SK-N-SH (cell line): ENCODE results near the gene C6orf136. TPM values are rescaled to one million over a fixed set of nuclear protein-coding genes. Genes with fewer than 3 reads are reported as not detected.

Experiments used
- CTCF ChIA-PET: fragments of 300-600, 350-600 bp; formaldehyde crosslinking; extraction: SDS; loops from one replicate; lab custom pipeline; 2021; lab: Yijun Ruan, JAX
- POLR2A ChIA-PET: fragments of 350-600 bp; sonication (Branson Sonifier 250); formaldehyde crosslinking; extraction: SDS; loops from one replicate; lab custom pipeline; 2020; ENCODE audit warnings: antibody characterized with exemption, inconsistent platforms; lab: Yijun Ruan, JAX
- DNase-seq: peaks from one replicate; pipeline ENCODE4 v3.0.0; 2012
- H2AFZ ChIP-seq: fragments of 200-600 bp; sonication (generic); 2 replicates; pipeline ENCODE4 v1.8.1; 2016; ENCODE audit warnings: antibody characterized with exemption, mild to moderate bottlenecking, low read depth
- H3F3A ChIP-seq: fragments of 200-600 bp; sonication (generic); replicated peaks from 2 replicates; pipeline ENCODE3; 2016; ENCODE audit warnings: antibody characterized with exemption, mild to moderate bottlenecking; ENCODE audit not compliant: insufficient read depth
- H3K27ac ChIP-seq, 2 experiments: fragments of 200-500 bp in 1 of 2; fragments of 200-600 bp in 1 of 2; sonication (Bioruptor generic) in 1 of 2; sonication (generic), shearing (Covaris generic) in 1 of 2; 2 replicates each; pipeline versions ENCODE4 v1.5.1 to v1.6.1; 2014 to 2016; ENCODE audit warnings: low read depth in 2 of 2, inconsistent platforms in 1 of 2, low read length in 1 of 2, mild to moderate bottlenecking in 1 of 2, mixed read lengths in 1 of 2
- H3K27me3 ChIP-seq: fragments of 200-600 bp; sonication (generic), shearing (Covaris generic); 2 replicates; pipeline ENCODE4 v1.6.1; 2016; ENCODE audit warnings: mixed run types; ENCODE audit not compliant: insufficient read depth
- H3K36me3 ChIP-seq, 2 experiments: fragments of 200-500 bp in 1 of 2; fragments of 200-600 bp in 1 of 2; sonication (Bioruptor generic) in 1 of 2; sonication (generic) in 1 of 2; replicated peaks in 1 of 2; 2 replicates each; pipeline versions ENCODE3 to v1.5.1; 2014 to 2016; ENCODE audit warnings: low read length in 1 of 2, mild to moderate bottlenecking in 1 of 2; ENCODE audit not compliant: insufficient read depth in 2 of 2, control insufficient read depth in 1 of 2
- H3K4me1 ChIP-seq, 2 experiments: fragments of 200-500 bp in 1 of 2; fragments of 200-600 bp in 1 of 2; sonication (Bioruptor generic) in 1 of 2; sonication (generic), shearing (Covaris generic) in 1 of 2; 2 replicates each; pipeline versions ENCODE4 v1.5.1 to v1.6.1; 2014 to 2016; ENCODE audit warnings: low read depth in 1 of 2, low read length in 1 of 2, mixed run types in 1 of 2; ENCODE audit not compliant: insufficient read depth in 2 of 2, control insufficient read depth in 1 of 2
- H3K4me2 ChIP-seq: fragments of 200-600 bp; sonication (generic), shearing (Covaris generic); 2 replicates; pipeline ENCODE4 v1.6.1; 2017; ENCODE audit warnings: mixed run types
- H3K4me3 ChIP-seq, 2 experiments: fragments of 200-500 bp in 1 of 2; fragments of 200-600 bp in 1 of 2; sonication (Bioruptor generic) in 1 of 2; sonication (generic), shearing (Covaris generic) in 1 of 2; 2 replicates each; pipeline versions ENCODE4 v1.5.1 to v1.8.1; 2014 to 2016; ENCODE audit warnings: low read depth in 2 of 2, inconsistent platforms in 1 of 2, low read length in 1 of 2, mild to moderate bottlenecking in 1 of 2, mixed read lengths in 1 of 2, moderate library complexity in 1 of 2
- H3K79me2 ChIP-seq: fragments of 200-600 bp; sonication (generic); 2 replicates; pipeline ENCODE4 v1.8.1; 2017; ENCODE audit warnings: mild to moderate bottlenecking; ENCODE audit not compliant: insufficient read depth
- H3K9ac ChIP-seq: fragments of 200-600 bp; sonication (generic); 2 replicates; pipeline ENCODE4 v1.6.1; 2017; ENCODE audit warnings: mixed run types
- H3K9me2 ChIP-seq: fragments of 200-600 bp; sonication (generic); 2 replicates; pipeline ENCODE4 v1.6.1; 2017; ENCODE audit warnings: mixed run types
- H3K9me3 ChIP-seq: fragments of 200-600 bp; sonication (generic); 2 replicates; pipeline ENCODE4 v1.6.1; 2017; ENCODE audit warnings: mixed run types, mild to moderate bottlenecking, moderate library complexity
- H4K20me1 ChIP-seq: fragments of 200-600 bp; sonication (generic); 2 replicates; pipeline ENCODE4 v1.6.1; 2017; ENCODE audit warnings: mild to moderate bottlenecking, mixed run types; ENCODE audit not compliant: insufficient read depth
- CHD2 ChIP-seq: fragments of 150-350 bp; IDR thresholded peaks from 2 replicates; pipeline ENCODE4 v1.6.1; 2018; ENCODE audit warnings: low read length; ENCODE audit not compliant: partially characterized antibody
- CTCF ChIP-seq: fragments of 200-600 bp; sonication (generic); IDR thresholded peaks from 2 replicates; pipeline ENCODE4 v1.6.1; 2017; ENCODE audit warnings: antibody characterized with exemption, mild to moderate bottlenecking, moderate library complexity
- ELF1 ChIP-seq: IDR thresholded peaks from 2 replicates; pipeline ENCODE4 v1.4.0; 2012
- POLR2AphosphoS5 ChIP-seq: IDR thresholded peaks from 2 replicates; pipeline ENCODE4 v1.6.1; 2012; ENCODE audit warnings: low read depth, low read length
- WGBS: methylation state at CpG from one replicate; pipeline ENCODE4 v1.1.6; 2017; ENCODE audit warnings: low lambda C conversion rate; 5-methylcytosine and 5-hydroxymethylcytosine counted together
- polyA plus RNA-seq, 3 experiments: library from polyadenylated mRNA; depleted of rRNA; stranded (reverse); fragments of >200 nt; gene quantifications; 2 replicates each; pipeline ENCODE4 v1.2.3, GENCODE V29; 2012

The C6orf136 gene
- polyA plus RNA-seq, 1 of the 3 experiments (the other 2 are of a cell fraction) = 14.3 TPM

GRCh38 chr6:30685157-30686008 lies 38.5 kb downstream of the C6orf136 start:
- Histone ChIP-seq H3K9me2 (no peaks in the 10 kb centered on the region), H3K36me3 (peaks cover 0 to 18% of the 10 kb centered on the region in 2 experiments), H3K79me2 (peaks cover 100% of the 10 kb centered on the region), H4K20me1 (peaks cover 15% of the 10 kb centered on the region), H3K4me2 (peak overlapping the region; percentile 98), H3K27ac (peak overlapping the region; percentile 93 to 97), H3K27me3 (no peaks in the 10 kb centered on the region), H3K4me3 (peak overlapping the region; percentile 74 to 77), H3F3A (peaks cover 25% of the 10 kb centered on the region), H2AFZ (no peak overlapping the region), H3K9me3 (no peaks in the 10 kb centered on the region), H3K9ac (peak overlapping the region; percentile 97), H3K4me1 (peaks cover 26 to 72% of the 10 kb centered on the region in 2 experiments; a peak in 3 of 4 replicates)
- POLR2A ChIA-PET = interaction anchor here (0.5 kb wide), 1 partner anchor 20 kb away, joined by 4 read pairs; no protein-coding TSS in a partner anchor
- 34% methylated on average over 23 of the region's 29 CpGs for WGBS
- no peak for DNase-seq
- TF ChIP-seq CHD2 (no peak), CTCF (peak; percentile 31)
- CTCF ChIA-PET = interaction anchor here (0.7 to 29.8 kb wide), 3 partner anchors 13 to 202 kb away, joined by 3 to 838 read pairs (median 8); partner anchors contain the start of genes DHX16, FLOT1, MDC1 and TUBB

DNA sequence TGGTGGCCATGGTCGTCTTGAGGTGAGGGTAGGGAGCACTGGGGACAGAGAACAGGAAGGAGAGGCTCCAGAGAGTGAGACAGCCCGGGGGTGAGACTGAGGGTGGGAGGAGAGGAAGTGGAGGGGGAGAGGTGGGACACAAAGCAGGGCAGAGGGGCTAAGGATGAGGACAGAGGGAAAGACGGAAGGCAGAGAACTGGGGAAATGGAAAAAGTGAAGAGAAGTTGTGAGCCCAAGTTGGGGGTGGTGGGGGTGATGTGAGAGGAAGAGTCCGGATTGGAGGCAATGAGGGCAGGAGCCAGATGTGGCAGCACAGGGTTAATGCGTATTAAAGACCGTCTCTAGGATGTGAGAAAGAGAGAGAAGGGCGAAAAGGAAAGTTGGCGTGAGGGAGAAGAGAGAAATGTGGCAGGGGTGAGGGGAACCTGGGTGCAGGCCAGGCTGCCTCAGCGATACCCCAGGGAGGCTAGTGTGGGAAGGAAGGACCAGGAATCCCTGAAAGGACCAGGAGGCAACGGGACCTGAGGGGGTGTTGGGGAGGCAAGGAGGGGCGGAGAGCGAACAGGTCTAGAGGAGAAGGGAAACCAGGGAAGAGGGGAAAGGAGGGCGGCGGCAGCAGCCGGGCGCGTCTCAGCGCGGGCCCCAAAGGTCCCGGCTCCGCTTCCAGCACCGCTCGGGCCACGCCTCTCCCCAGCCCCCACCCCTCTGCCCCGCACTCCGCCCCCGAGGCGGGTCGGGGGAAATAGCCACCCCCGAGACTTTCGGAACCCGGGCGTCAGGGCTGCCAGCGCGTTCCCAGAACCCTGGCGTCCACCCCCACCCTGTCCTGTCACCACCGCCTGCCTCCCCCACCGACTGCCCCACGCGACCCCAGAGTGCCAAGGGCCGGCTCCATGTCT lies 39.3 kb downstream of the C6orf136 start, which contains the start of gene PPP1R18:
PPP1R18 (minus strand) TSS at position 637 of the 899 bp plus-strand sequence; CDS start at position 10, 627 bp downstream.
- H3K4me1 ChIP-seq = peaks cover 22 to 71% of the 10 kb centered on the region in 2 experiments; a peak in 3 of 4 replicates
- H3F3A ChIP-seq = peaks cover 25% of the 10 kb centered on the region
- peak within 1 kb of the TSS; percentile 49 for H2AFZ ChIP-seq
- H3K36me3 ChIP-seq = peaks cover 0 to 11% of the 10 kb centered on the region in 2 experiments
- peaks cover 6% of the 10 kb centered on the region for H4K20me1 ChIP-seq
- peak within 1 kb of the TSS; percentile 74 to 77 for H3K4me3 ChIP-seq
- TF ChIP-seq POLR2AphosphoS5 (peak; percentile 38; the same call in 1 of the 2 replicates), ELF1 (no peak)
- TF ChIP-seq, all 33 proteins: peak for 1
- H3K9me3 ChIP-seq = no peaks in the 10 kb centered on the region
- peak within 1 kb of the TSS; percentile 98 for H3K4me2 ChIP-seq
- POLR2A ChIA-PET = interaction anchor here (0.5 kb wide), 1 partner anchor 19 kb away, joined by 4 read pairs; no protein-coding TSS in a partner anchor
- no peaks in the 10 kb centered on the region for H3K27me3 ChIP-seq
- peak; percentile 84 for DNase-seq
- H3K79me2 ChIP-seq = peaks cover 92% of the 10 kb centered on the region
- peak within 1 kb of the TSS; percentile 97 for H3K9ac ChIP-seq
- WGBS = 3% methylated on average over 11 of the region's 41 CpGs
- H3K27ac ChIP-seq = peak within 1 kb of the TSS; percentile 93 to 97
- CTCF ChIA-PET = interaction anchor here (0.7 to 29.8 kb wide), 2 partner anchors 37 to 203 kb away, joined by 3 to 838 read pairs; partner anchors contain the start of genes FLOT1, MDC1 and TUBB
- H3K9me2 ChIP-seq = no peaks in the 10 kb centered on the region
